Mammary epithelial cell (primary cell): Measurements from ENCODE around the gene NUP98.
"Not testable (repeated sequence)": the region's sequence is repeated elsewhere in the genome, so short reads cannot be mapped to it uniquely, and the experiment has no call there.

Experiments used
- EZH2 ChIP-seq: IDR thresholded peaks from 2 replicates; pipeline ENCODE4 v1.6.1; 2012; ENCODE audit warnings: low read length, inconsistent platforms, borderline replicate concordance
- TF ChIP-seq, protein P1 (sequence below), 2 donors: IDR thresholded peaks in 1 of 2; conservative IDR thresholded peaks in 1 of 2; 2 replicates each; pipeline ENCODE4 v1.5.1; 2011 to 2012; ENCODE audit warnings: inconsistent platforms in 2 of 2, low read length in 2 of 2, mild to moderate bottlenecking in 2 of 2, control low read depth in 1 of 2, low read depth in 1 of 2; ENCODE audit not compliant: insufficient read depth in 1 of 2; ENCODE audit errors: extremely low read depth in 1 of 2

DNA sequence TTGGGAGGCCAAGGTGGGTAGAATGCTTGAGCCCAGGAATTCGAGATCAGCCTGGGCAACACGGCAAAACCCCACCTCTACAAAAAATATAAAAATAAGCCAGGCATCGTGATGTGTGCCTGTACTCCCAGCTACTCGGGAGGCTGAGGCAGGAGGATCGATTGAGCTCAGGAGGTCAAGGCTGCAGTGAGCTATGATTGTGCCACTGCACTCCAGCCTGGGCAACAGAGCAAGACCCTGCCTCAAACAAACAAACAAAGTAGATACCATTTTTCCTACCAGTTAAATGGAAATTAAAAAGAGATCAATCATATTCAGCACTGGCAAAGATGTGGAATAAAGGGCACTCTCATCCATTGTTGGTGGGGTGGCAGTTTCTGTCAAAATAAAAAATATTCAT, 140.0 kb downstream of the NUP98 start:
- TF ChIP-seq, protein P1, sequence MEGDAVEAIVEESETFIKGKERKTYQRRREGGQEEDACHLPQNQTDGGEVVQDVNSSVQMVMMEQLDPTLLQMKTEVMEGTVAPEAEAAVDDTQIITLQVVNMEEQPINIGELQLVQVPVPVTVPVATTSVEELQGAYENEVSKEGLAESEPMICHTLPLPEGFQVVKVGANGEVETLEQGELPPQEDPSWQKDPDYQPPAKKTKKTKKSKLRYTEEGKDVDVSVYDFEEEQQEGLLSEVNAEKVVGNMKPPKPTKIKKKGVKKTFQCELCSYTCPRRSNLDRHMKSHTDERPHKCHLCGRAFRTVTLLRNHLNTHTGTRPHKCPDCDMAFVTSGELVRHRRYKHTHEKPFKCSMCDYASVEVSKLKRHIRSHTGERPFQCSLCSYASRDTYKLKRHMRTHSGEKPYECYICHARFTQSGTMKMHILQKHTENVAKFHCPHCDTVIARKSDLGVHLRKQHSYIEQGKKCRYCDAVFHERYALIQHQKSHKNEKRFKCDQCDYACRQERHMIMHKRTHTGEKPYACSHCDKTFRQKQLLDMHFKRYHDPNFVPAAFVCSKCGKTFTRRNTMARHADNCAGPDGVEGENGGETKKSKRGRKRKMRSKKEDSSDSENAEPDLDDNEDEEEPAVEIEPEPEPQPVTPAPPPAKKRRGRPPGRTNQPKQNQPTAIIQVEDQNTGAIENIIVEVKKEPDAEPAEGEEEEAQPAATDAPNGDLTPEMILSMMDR (conservative IDR thresholded peaks at IDR 0.05 in 1 of 2, IDR thresholded peaks at IDR 0.05 in 1 of 2; ENCODE audit: extremely low read depth in 1 of 2, insufficient read depth in 1 of 2, low read depth in 1 of 2, low read length in 2 of 2): not testable (repeated sequence)
- TF ChIP-seq EZH2: not testable (repeated sequence)
